CD14-positive monocyte (primary cell): ENCODE results near the gene SLC6A12. TPM values are rescaled to one million over a fixed set of nuclear protein-coding genes. Genes with fewer than 3 reads are reported as not detected.

ENCODE experiments used
- DNase-seq, 3 donors: peaks; one replicate each; pipeline ENCODE4 v3.0.0-alpha.2; 2011 to 2022
- H2AFZ ChIP-seq: 2 replicates; pipeline ENCODE4 v1.6.0; 2012; ENCODE audit warnings: mild to moderate bottlenecking, low read depth, low read length, inconsistent platforms; ENCODE audit not compliant: insufficient read depth, poor library complexity, severe bottlenecking
- H3K27ac ChIP-seq, 2 donors: 1 replicate in 1 of 2; 2 replicates in 1 of 2; pipeline ENCODE4 v1.5.1; 2012 to 2013; ENCODE audit warnings: low read length in 2 of 2, control low read depth in 1 of 2, inconsistent platforms in 1 of 2, low read depth in 1 of 2, mild to moderate bottlenecking in 1 of 2
- H3K27me3 ChIP-seq, 2 donors: one replicate each; pipeline versions ENCODE4 v1.6.0 to v1.6.1; 2011 to 2013; ENCODE audit warnings: low read length in 2 of 2; ENCODE audit not compliant: control insufficient read depth in 2 of 2, insufficient read depth in 2 of 2
- H3K36me3 ChIP-seq, 2 donors: replicated peaks in 1 of 2; 1 replicate in 1 of 2; 2 replicates in 1 of 2; pipeline versions ENCODE4 v1.5.1 to v1.6.1; 2012 to 2013; ENCODE audit warnings: low read length in 2 of 2, control low read depth in 1 of 2, inconsistent platforms in 1 of 2, mild to moderate bottlenecking in 1 of 2; ENCODE audit not compliant: insufficient read depth in 2 of 2, control insufficient read depth in 1 of 2
- H3K4me1 ChIP-seq, 2 donors: 1 replicate in 1 of 2; 2 replicates in 1 of 2; pipeline versions ENCODE4 v1.5.1 to v1.6.1; 2012 to 2013; ENCODE audit warnings: low read length in 2 of 2, control low read depth in 1 of 2, inconsistent platforms in 1 of 2, mild to moderate bottlenecking in 1 of 2, moderate library complexity in 1 of 2; ENCODE audit not compliant: insufficient read depth in 2 of 2, control insufficient read depth in 1 of 2
- H3K4me2 ChIP-seq: replicated peaks from 2 replicates; pipeline ENCODE3; 2012; ENCODE audit warnings: low read length, moderate library complexity, mild to moderate bottlenecking; ENCODE audit not compliant: poor library complexity, severe bottlenecking; ENCODE audit errors: extremely low read depth
- H3K4me3 ChIP-seq, 3 experiments: fragments of 200-600 bp in 1 of 3; sonication (generic) in 1 of 3; replicated peaks in 1 of 3; 1 replicate in 2 of 3; 2 replicates in 1 of 3; pipeline ENCODE4 v1.5.1; 2011 to 2013; ENCODE audit warnings: low read length in 3 of 3, mild to moderate bottlenecking in 3 of 3, control low read depth in 2 of 3, low read depth in 2 of 3, inconsistent platforms in 1 of 3, moderate library complexity in 1 of 3
- H3K79me2 ChIP-seq: 2 replicates; pipeline ENCODE4 v1.6.0; 2012; ENCODE audit warnings: mild to moderate bottlenecking, control low read depth, inconsistent platforms, low read length, moderate library complexity; ENCODE audit not compliant: insufficient read depth
- H3K9ac ChIP-seq: 2 replicates; pipeline ENCODE4 v1.6.0; 2017; ENCODE audit warnings: low read length, mild to moderate bottlenecking; ENCODE audit not compliant: insufficient read depth, poor library complexity, severe bottlenecking
- H3K9me3 ChIP-seq, 2 donors: replicated peaks in 1 of 2; 1 replicate in 1 of 2; 2 replicates in 1 of 2; pipeline versions ENCODE4 v1.5.1 to v1.6.1; 2012 to 2013; ENCODE audit warnings: low read length in 2 of 2, control low read depth in 1 of 2; ENCODE audit not compliant: control insufficient read depth in 1 of 2, insufficient read depth in 1 of 2
- H4K20me1 ChIP-seq: 2 replicates; pipeline ENCODE4 v1.6.0; 2012; ENCODE audit warnings: mild to moderate bottlenecking, low read length, control low read depth, moderate library complexity; ENCODE audit not compliant: insufficient read depth
- H3K27ac Mint-ChIP-seq, 7 donors: one replicate each; pipeline ENCODE4 v1.8.0; 2020; ENCODE audit warnings: mild to moderate bottlenecking in 7 of 7, mixed read lengths in 7 of 7, moderate library complexity in 6 of 7, inconsistent platforms in 2 of 7
- H3K27me3 Mint-ChIP-seq, 3 donors: one replicate each; pipeline ENCODE4 v1.8.0; 2021 to 2022; ENCODE audit warnings: low read depth in 3 of 3, mild to moderate bottlenecking in 3 of 3, mixed read lengths in 3 of 3, moderate library complexity in 3 of 3, inconsistent platforms in 1 of 3
- H3K36me3 Mint-ChIP-seq, 2 donors: one replicate each; pipeline ENCODE4 v1.8.0; 2020; ENCODE audit warnings: mixed read lengths in 2 of 2, inconsistent platforms in 1 of 2, mild to moderate bottlenecking in 1 of 2
- H3K4me1 Mint-ChIP-seq: one replicate; pipeline ENCODE4 v1.8.0; 2020; ENCODE audit warnings: mild to moderate bottlenecking, mixed read lengths
- H3K4me3 Mint-ChIP-seq, 2 donors: one replicate each; pipeline ENCODE4 v1.8.0; 2020; ENCODE audit warnings: mild to moderate bottlenecking in 2 of 2, mixed read lengths in 2 of 2, moderate library complexity in 1 of 2
- H3K9me3 Mint-ChIP-seq, 7 donors: one replicate each; pipeline ENCODE4 v1.8.0; 2020 to 2022; ENCODE audit warnings: mixed read lengths in 7 of 7, mild to moderate bottlenecking in 6 of 7, moderate library complexity in 6 of 7, inconsistent platforms in 2 of 7
- WGBS: methylation state at CpG from one replicate; pipeline ENCODE4 v1.1.5; 2013; ENCODE audit warnings: missing lambda C conversion rate; ENCODE audit not compliant: insufficient coverage; 5-methylcytosine and 5-hydroxymethylcytosine counted together
- intact Hi-C, 2 donors: fragments of 100-400 bp; cut with micrococcal nuclease; formaldehyde crosslinking; loops; one replicate each; pipeline versions ENCODE4 v1.15.0 to v1.15.1; 2023
- polyA plus RNA-seq, 3 donors: library from polyadenylated mRNA; depleted of rRNA in 1 of 3; unstranded in 2 of 3; stranded (reverse) in 1 of 3; fragments of 300-500 nt in 2 of 3; fragments of >200 nt in 1 of 3; fragmentation: Illumina TruSeq in 2 of 3; gene quantifications; 1 replicate in 2 of 3; 2 replicates in 1 of 3; pipeline ENCODE4 v1.2.3, GENCODE V29; 2012 to 2021
- TF ChIP-seq, protein P1 (sequence below): fragments of 200-600 bp; IDR thresholded peaks from one replicate; pipeline ENCODE4 v1.8.0; 2022; ENCODE audit warnings: antibody characterized with exemption, mild to moderate bottlenecking

The SLC6A12 gene
- polyA plus RNA-seq, 3 donors = 5.7 to 8.3 (median 8.0) TPM

DNA sequence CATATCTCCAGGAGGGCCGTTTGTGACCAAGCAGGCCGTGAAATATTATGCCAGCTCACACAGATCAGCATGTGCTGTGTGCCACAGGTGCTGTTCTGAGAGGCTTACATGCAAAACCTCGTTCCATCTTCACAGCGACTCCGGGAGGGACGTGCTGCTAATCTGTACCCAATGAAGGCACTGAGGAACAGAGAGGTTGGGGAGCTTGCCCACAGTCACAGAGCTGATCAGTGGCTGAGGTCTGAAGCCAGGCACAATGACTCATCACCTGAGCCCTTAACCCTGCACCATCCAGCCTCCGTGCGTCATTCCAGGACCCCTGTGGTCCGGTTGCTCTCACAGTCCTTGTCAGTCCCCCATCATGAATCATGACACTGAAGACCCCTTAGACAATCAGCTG, 66.7 kb downstream of the SLC6A12 start:
- Histone ChIP-seq H3K27me3 (no peaks in the 10 kb centered on the region), H3K4me3 (no peak overlapping the region), H3K9ac (no peak overlapping the region), H3K4me2 (no peak overlapping the region), H3K9me3 (no peaks in the 10 kb centered on the region), H4K20me1 (no peaks in the 10 kb centered on the region), H3K4me1 (no peaks in the 10 kb centered on the region), H3K79me2 (no peaks in the 10 kb centered on the region), H3K27ac (no peak overlapping the region), H3K36me3 (no peaks in the 10 kb centered on the region), H2AFZ (no peak overlapping the region)
- 98% methylated on average over 8 of the region's 9 CpGs for WGBS
- Mint-ChIP-seq H3K9me3 (peaks cover 0 to 2% (median 0%) of the 10 kb centered on the region in 7 donors), H3K4me3 (no peak overlapping the region), H3K4me1 (peaks cover 9% of the 10 kb centered on the region), H3K27me3 (peaks cover 6 to 8% (median 6%) of the 10 kb centered on the region in 3 donors), H3K36me3 (no peaks in the 10 kb centered on the region), H3K27ac (no peak overlapping the region)
- TF ChIP-seq, protein P1, sequence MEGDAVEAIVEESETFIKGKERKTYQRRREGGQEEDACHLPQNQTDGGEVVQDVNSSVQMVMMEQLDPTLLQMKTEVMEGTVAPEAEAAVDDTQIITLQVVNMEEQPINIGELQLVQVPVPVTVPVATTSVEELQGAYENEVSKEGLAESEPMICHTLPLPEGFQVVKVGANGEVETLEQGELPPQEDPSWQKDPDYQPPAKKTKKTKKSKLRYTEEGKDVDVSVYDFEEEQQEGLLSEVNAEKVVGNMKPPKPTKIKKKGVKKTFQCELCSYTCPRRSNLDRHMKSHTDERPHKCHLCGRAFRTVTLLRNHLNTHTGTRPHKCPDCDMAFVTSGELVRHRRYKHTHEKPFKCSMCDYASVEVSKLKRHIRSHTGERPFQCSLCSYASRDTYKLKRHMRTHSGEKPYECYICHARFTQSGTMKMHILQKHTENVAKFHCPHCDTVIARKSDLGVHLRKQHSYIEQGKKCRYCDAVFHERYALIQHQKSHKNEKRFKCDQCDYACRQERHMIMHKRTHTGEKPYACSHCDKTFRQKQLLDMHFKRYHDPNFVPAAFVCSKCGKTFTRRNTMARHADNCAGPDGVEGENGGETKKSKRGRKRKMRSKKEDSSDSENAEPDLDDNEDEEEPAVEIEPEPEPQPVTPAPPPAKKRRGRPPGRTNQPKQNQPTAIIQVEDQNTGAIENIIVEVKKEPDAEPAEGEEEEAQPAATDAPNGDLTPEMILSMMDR = no peak
- DNase-seq = no peak
- intact Hi-C loops = no loop called here

DNA sequence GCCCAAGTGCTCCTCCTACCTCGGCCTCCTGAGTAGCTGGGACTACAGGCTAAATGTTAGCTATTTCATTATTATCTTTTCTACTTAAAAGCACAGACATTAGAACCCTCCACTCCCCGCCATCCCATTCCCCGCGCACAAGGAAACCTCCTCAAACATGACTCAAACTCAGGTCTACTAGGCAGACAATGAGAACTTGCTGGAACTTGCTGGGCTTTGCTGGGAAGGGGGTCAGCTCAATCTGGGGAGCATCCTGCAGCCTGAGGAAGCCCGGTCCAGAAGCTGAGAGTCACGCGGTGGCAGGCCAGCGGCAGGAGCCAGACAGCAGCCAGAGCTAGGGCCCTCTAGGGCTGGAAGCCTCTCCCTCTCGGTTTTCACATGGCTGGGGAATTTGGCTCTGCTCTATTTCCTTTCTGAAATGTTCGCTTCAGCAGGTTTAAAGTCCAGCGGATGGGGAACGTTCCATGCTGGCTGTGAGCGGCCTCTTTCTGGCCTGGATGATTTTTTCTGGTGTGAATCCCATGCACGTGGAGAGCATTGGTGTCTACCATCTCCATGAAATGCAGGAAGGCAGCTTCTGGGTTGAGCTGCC, 68.5 kb downstream of the SLC6A12 start:
- Histone ChIP-seq H3K36me3 (no peaks in the 10 kb centered on the region), H2AFZ (no peak overlapping the region), H4K20me1 (no peaks in the 10 kb centered on the region), H3K4me2 (no peak overlapping the region), H3K27me3 (peaks cover 0 to 3% of the 10 kb centered on the region in 2 donors), H3K4me3 (no peak overlapping the region), H3K4me1 (no peaks in the 10 kb centered on the region), H3K9me3 (no peaks in the 10 kb centered on the region), H3K79me2 (no peaks in the 10 kb centered on the region), H3K27ac (no peak overlapping the region), H3K9ac (no peak overlapping the region)
- no peak for DNase-seq
- H3K27ac Mint-ChIP-seq = no peak overlapping the region
- intact Hi-C loops = no loop called here
- WGBS = 83% methylated on average over 12 of the region's 14 CpGs
- H3K4me1 Mint-ChIP-seq = peaks cover 9% of the 10 kb centered on the region
- TF ChIP-seq, protein P1 = no peak
- no peak overlapping the region for H3K4me3 Mint-ChIP-seq
- peaks cover 7 to 16% (median 11%) of the 10 kb centered on the region in 3 donors for H3K27me3 Mint-ChIP-seq
- no peaks in the 10 kb centered on the region for H3K36me3 Mint-ChIP-seq
- H3K9me3 Mint-ChIP-seq = peaks cover 0 to 2% (median 0%) of the 10 kb centered on the region in 7 donors
